ENCODE data around the gene TM9SF2. TPM values are rescaled to one million over a fixed set of nuclear protein-coding genes. Genes with fewer than 3 reads are reported as not detected.

TM9SF2 gene
- total RNA-seq, 2 experiments from 2014 or later = 48.0 to 48.1 TPM

GRCh38 chr13:99470027-99470426 is 31.2 kb upstream of the TM9SF2 start:
- Mint-ChIP-seq H3K27me3 (no peaks in the 10 kb centered on the region), H3K36me3 (ENCODE audit: low read depth) (no peaks in the 10 kb centered on the region), H3K4me3 (no peak overlapping the region), H3K27ac (no peak overlapping the region), H3K9me3 (no peaks in the 10 kb centered on the region), H3K4me1 (ENCODE audit: low read depth) (peaks cover 7% of the 10 kb centered on the region)
- POLR2A ChIA-PET = no interaction called here
- CTCF ChIA-PET = no interaction called here
- DNase-seq (no peak), ATAC-seq (no peak)
- intact Hi-C loops (cut with micrococcal nuclease) = no loop called here
- TF ChIP-seq CTCF (IDR thresholded peaks at IDR 0.05) = no peak

- Mint-ChIP-seq H3K27me3 (no peaks in the 10 kb centered on the region), H3K27ac (no peak overlapping the region), H3K9me3 (no peaks in the 10 kb centered on the region), H3K4me1 (ENCODE audit: low read depth) (no peaks in the 10 kb centered on the region), H3K4me3 (no peak overlapping the region), H3K36me3 (ENCODE audit: low read depth) (no peaks in the 10 kb centered on the region)
- DNase-seq = no peak
- CTCF ChIA-PET = interaction anchor here (1.3 to 1.4 kb wide), 3 partner anchors 29 to 84 kb away, joined by 4 to 5 read pairs (median 4); no protein-coding TSS in a partner anchor
- no peak for TF ChIP-seq CTCF (IDR thresholded peaks at IDR 0.05)
- POLR2A ChIA-PET = no interaction called here
- intact Hi-C loops (cut with micrococcal nuclease) = no loop called here
- no peak for ATAC-seq
Measured at GRCh38 chr13:99471221-99472121, 29.8 kb upstream of the TM9SF2 start.

- Mint-ChIP-seq H3K36me3 (ENCODE audit: low read depth) (no peaks in the 10 kb centered on the region), H3K4me1 (ENCODE audit: low read depth) (no peaks in the 10 kb centered on the region), H3K27ac (no peak overlapping the region), H3K27me3 (no peaks in the 10 kb centered on the region), H3K4me3 (no peak overlapping the region), H3K9me3 (no peaks in the 10 kb centered on the region)
- ATAC-seq = no peak
- no peak for TF ChIP-seq CTCF (IDR thresholded peaks at IDR 0.05)
- intact Hi-C loops (cut with micrococcal nuclease) = no loop called here
- ChIA-PET CTCF (interaction anchor here (1.3 to 1.4 kb wide), 3 partner anchors 29 to 85 kb away, joined by 4 to 5 read pairs (median 4); no protein-coding TSS in a partner anchor), POLR2A (no interaction called here)
- DNase-seq = no peak
Measured at GRCh38 chr13:99472122-99472440, 29.2 kb upstream of the TM9SF2 start.

- Mint-ChIP-seq H3K27me3 (no peaks in the 10 kb centered on the region), H3K36me3 (ENCODE audit: low read depth) (no peaks in the 10 kb centered on the region), H3K4me3 (no peak overlapping the region), H3K27ac (no peak overlapping the region), H3K4me1 (ENCODE audit: low read depth) (no peaks in the 10 kb centered on the region), H3K9me3 (no peaks in the 10 kb centered on the region)
- POLR2A ChIA-PET = no interaction called here
- no peak for TF ChIP-seq CTCF (IDR thresholded peaks at IDR 0.05)
- intact Hi-C loops (cut with micrococcal nuclease) = no loop called here
- CTCF ChIA-PET = interaction anchor here (1.2 kb wide), 1 partner anchor 32 kb away, joined by 4 read pairs; no protein-coding TSS in a partner anchor
- ATAC-seq (no peak), DNase-seq (no peak)
Measured at GRCh38 chr13:99473515-99473914, 27.8 kb upstream of the TM9SF2 start.

- Mint-ChIP-seq H3K4me1 (ENCODE audit: low read depth) (no peaks in the 10 kb centered on the region), H3K27me3 (no peaks in the 10 kb centered on the region), H3K27ac (no peak overlapping the region), H3K9me3 (no peaks in the 10 kb centered on the region), H3K4me3 (no peak overlapping the region), H3K36me3 (ENCODE audit: low read depth) (no peaks in the 10 kb centered on the region)
- POLR2A ChIA-PET = no interaction called here
- no peak for DNase-seq
- intact Hi-C loops (cut with micrococcal nuclease) = no loop called here
- ATAC-seq = no peak
- no peak for TF ChIP-seq CTCF (IDR thresholded peaks at IDR 0.05)
- CTCF ChIA-PET = interaction anchor here (0.7 to 1.9 kb wide), 2 partner anchors 10 to 317 kb away, joined by 3 to 6 read pairs; no protein-coding TSS in a partner anchor
Measured at GRCh38 chr13:99476648-99477047, 24.6 kb upstream of the TM9SF2 start.

Measured in activated CD8-positive, alpha-beta T cell treated with anti-CD3 and anti-CD28 coated beads for 36 hours (primary cell).